A673 (cell line): ENCODE measurements around the gene MAGI1. TPM values are rescaled to one million over a fixed set of nuclear protein-coding genes. Genes with fewer than 3 reads are reported as not detected.

Experiments used
- BruUV-seq: library from RNA; stranded (reverse); fragments of 400-500 nt; replicated peaks from 2 replicates; lab custom pipeline; 2021; lab: Mats Ljungman, UMichigan
- CTCF ChIA-PET: fragments of 300-600 bp; sonication (Branson Sonifier 250); formaldehyde crosslinking; loops from one replicate; lab custom pipeline; 2022; ENCODE audit warnings: antibody characterized with exemption; lab: Charles Lee
- POLR2A ChIA-PET: fragments of 300-600 bp; sonication (Branson Sonifier 250); formaldehyde crosslinking; loops from one replicate; lab custom pipeline; 2022; ENCODE audit warnings: antibody characterized with exemption; ENCODE audit not compliant: low non-redundant PET; lab: Charles Lee
- DNase-seq: peaks from one replicate; pipeline ENCODE4 v3.0.0-alpha.2; 2015; ENCODE audit warnings: low spot score
- H3K27ac ChIP-seq: fragments of 200-600 bp; sonication (generic); 2 replicates; pipeline ENCODE4 v1.5.1; 2016; ENCODE audit warnings: mixed run types, low read depth, mild to moderate bottlenecking, mixed read lengths, antibody characterized with exemption, low read length; ENCODE audit not compliant: poor library complexity, severe bottlenecking
- H3K27me3 ChIP-seq: fragments of 200-600 bp; sonication (generic); replicated peaks from 2 replicates; pipeline ENCODE4 v1.6.1; 2017; ENCODE audit warnings: mixed run types, low read depth, mild to moderate bottlenecking, mixed read lengths, antibody characterized with exemption, low read length; ENCODE audit not compliant: insufficient read depth, poor library complexity
- H3K36me3 ChIP-seq: fragments of 200-600 bp; sonication (generic); 2 replicates; pipeline ENCODE4 v1.6.1; 2016; ENCODE audit warnings: mixed run types, mild to moderate bottlenecking, mixed read lengths, antibody characterized with exemption, low read length; ENCODE audit not compliant: insufficient read depth, poor library complexity, severe bottlenecking
- H3K4me1 ChIP-seq: fragments of 200-600 bp; sonication (generic); 2 replicates; pipeline ENCODE4 v1.6.1; 2017; ENCODE audit warnings: mixed run types, mild to moderate bottlenecking, mixed read lengths, antibody characterized with exemption, low read length; ENCODE audit not compliant: insufficient read depth, poor library complexity, severe bottlenecking
- H3K4me3 ChIP-seq: fragments of 200-600 bp; sonication (generic); 2 replicates; pipeline ENCODE4 v1.5.1; 2016; ENCODE audit warnings: low read depth, mixed run types, mild to moderate bottlenecking, mixed read lengths, low read length; ENCODE audit not compliant: poor library complexity, severe bottlenecking
- H3K9me3 ChIP-seq: fragments of 200-600 bp; sonication (generic); 2 replicates; pipeline ENCODE4 v1.6.1; 2016; ENCODE audit warnings: mixed run types, low read depth, mild to moderate bottlenecking, mixed read lengths, antibody characterized with exemption, low read length; ENCODE audit not compliant: poor library complexity, severe bottlenecking
- EZH2 ChIP-seq: fragments of 200-600 bp; sonication (generic); IDR thresholded peaks from 2 replicates; pipeline ENCODE4 v1.6.1; 2017; ENCODE audit warnings: borderline replicate concordance, low read depth, mild to moderate bottlenecking, mixed read lengths, antibody characterized with exemption, low read length; ENCODE audit not compliant: poor library complexity, severe bottlenecking
- intact Hi-C: fragments of 100-400 bp; cut with micrococcal nuclease; formaldehyde crosslinking; loops from one replicate; pipeline ENCODE4 v1.10.0; 2022; ENCODE audit not compliant: unreplicated experiment
- total RNA-seq: library from RNA; stranded (reverse); gene quantifications from 2 replicates; pipeline ENCODE4 v1.2.3, GENCODE V29; 2021
- TF ChIP-seq, protein P1 (sequence below): fragments of 300-800, 200-600 bp; sonication (generic); conservative IDR thresholded peaks from 2 replicates; pipeline ENCODE4 v1.5.1; 2017; ENCODE audit warnings: low read depth, mild to moderate bottlenecking, antibody characterized with exemption, low read length, moderate library complexity, mixed read lengths

Gene MAGI1
- total RNA-seq, 1 experiment from 2014 or later, result 30.5 TPM

DNA sequence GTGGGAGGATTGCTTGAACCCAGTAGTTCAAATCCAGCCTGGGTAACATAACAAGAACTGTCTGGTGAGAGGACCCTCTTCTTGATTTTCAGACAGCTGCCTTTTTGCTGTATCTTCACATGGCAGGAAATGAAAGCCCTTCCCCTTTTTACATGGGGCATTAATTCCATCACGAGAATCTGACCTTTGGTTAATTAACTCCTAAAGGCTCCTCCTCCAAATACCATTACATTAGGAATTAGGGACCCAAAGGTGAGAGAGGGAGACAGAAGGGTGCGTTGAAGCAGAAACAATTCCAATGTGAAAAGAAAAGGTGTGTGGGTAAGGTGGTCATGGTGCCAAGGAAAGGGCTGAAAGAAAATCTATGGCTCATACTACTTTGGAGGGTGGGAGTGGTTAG is 536.2 kb downstream of the MAGI1 start:
- DNase-seq, result no peak
- intact Hi-C loops, result no loop called here
- Histone ChIP-seq H3K4me1 (no peaks in the 10 kb centered on the region), H3K27ac (no peak overlapping the region), H3K27me3 (no peaks in the 10 kb centered on the region), H3K9me3 (no peaks in the 10 kb centered on the region), H3K4me3 (no peak overlapping the region), H3K36me3 (no peaks in the 10 kb centered on the region)
- ChIA-PET CTCF (no interaction called here), POLR2A (no interaction called here)
- no TSS peak for BruUV-seq
- TF ChIP-seq EZH2, result no peak
- TF ChIP-seq, protein P1, sequence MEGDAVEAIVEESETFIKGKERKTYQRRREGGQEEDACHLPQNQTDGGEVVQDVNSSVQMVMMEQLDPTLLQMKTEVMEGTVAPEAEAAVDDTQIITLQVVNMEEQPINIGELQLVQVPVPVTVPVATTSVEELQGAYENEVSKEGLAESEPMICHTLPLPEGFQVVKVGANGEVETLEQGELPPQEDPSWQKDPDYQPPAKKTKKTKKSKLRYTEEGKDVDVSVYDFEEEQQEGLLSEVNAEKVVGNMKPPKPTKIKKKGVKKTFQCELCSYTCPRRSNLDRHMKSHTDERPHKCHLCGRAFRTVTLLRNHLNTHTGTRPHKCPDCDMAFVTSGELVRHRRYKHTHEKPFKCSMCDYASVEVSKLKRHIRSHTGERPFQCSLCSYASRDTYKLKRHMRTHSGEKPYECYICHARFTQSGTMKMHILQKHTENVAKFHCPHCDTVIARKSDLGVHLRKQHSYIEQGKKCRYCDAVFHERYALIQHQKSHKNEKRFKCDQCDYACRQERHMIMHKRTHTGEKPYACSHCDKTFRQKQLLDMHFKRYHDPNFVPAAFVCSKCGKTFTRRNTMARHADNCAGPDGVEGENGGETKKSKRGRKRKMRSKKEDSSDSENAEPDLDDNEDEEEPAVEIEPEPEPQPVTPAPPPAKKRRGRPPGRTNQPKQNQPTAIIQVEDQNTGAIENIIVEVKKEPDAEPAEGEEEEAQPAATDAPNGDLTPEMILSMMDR, result no peak

DNA sequence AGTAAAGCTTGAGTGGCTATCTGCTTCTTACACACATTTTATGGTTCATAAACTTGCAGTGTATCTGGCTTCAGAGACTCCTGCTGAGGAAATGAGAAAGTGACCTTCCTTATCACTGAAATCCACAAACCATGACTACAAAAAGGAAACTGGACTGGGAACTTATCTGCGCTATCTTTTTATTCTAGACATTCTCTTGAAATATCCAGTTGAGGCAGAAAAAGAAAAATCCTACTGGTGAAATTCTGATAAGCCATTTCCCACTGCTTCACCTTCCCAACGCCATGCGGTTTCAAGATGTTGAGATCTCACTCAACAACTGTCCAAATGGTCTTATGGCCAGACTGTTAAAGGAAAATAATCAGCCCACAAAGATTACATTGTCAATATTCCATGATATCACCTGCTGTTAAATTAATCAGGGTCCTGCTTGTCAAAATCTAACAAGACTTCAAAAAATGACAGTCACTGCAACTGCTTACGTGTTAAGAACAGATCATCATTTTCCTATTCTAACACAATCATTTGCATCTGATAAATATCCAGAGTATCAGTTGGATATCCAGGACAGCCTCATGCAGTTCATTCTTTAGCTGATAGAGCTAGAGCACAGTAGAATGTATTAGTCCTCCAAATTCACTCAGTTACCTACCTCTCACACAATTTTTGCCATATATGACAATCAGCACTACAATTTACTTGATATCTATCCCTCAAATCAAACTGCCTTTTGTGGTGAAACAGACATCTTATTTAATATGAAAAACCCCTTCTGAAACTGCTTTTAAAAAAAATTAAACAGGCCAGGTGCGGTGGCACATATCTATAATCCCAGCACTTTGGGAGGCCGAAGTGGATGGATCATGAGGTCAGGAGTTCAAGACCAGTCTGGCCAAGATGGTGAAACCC is 538.1 kb downstream of the MAGI1 start:
- CTCF ChIA-PET, result no interaction called here
- Histone ChIP-seq H3K27me3 (no peaks in the 10 kb centered on the region), H3K4me1 (no peaks in the 10 kb centered on the region), H3K9me3 (no peaks in the 10 kb centered on the region), H3K27ac (no peak overlapping the region), H3K36me3 (no peaks in the 10 kb centered on the region), H3K4me3 (no peak overlapping the region)
- intact Hi-C loops, result no loop called here
- TF ChIP-seq EZH2, result no peak
- TF ChIP-seq, protein P1, result no peak
- DNase-seq, result no peak
- no TSS peak for BruUV-seq
- POLR2A ChIA-PET, result no interaction called here

DNA sequence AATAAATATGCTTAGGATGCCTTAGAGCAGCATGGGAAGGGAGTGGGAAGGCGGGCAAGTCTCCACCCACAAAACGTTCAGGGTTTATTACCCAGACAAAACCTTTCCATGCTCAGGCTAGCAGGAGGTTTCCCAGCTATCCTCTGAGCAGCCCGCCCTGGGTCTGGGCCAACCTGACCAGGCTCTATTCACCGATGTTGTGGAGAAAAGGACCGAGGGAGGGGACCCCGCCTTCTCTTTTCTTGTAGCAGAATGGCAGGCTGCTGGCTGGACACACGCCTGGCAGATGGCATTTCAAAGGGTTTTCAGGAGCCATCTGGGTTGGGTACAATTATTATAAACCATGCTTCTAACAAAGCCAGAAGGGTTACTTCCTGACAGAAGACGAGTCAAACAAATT is 540.9 kb downstream of the MAGI1 start:
- Histone ChIP-seq H3K27me3 (no peaks in the 10 kb centered on the region), H3K36me3 (no peaks in the 10 kb centered on the region), H3K27ac (no peak overlapping the region), H3K9me3 (no peaks in the 10 kb centered on the region), H3K4me3 (no peak overlapping the region), H3K4me1 (no peaks in the 10 kb centered on the region)
- intact Hi-C loops, result no loop called here
- ChIA-PET CTCF (interaction anchor here (0.5 kb wide), 1 partner anchor 139 kb away, joined by 3 read pairs; no protein-coding TSS in a partner anchor), POLR2A (no interaction called here)
- TF ChIP-seq, protein P1, result no peak
- no peak for DNase-seq
- BruUV-seq, result no TSS peak
